ENCODE results near the gene UBE2R2.

- no peak for TF ChIP-seq RCOR1 (conservative IDR thresholded peaks at IDR 0.05; ENCODE audit: low read depth, low read length)
- no peak for TF ChIP-seq HDAC6 (IDR thresholded peaks at IDR 0.05; ENCODE audit: unreplicated experiment)
These were observed 133.4 kb downstream of the UBE2R2 start for GRCh38 chr9:33950371-33950770.

Measured in GM12878 (cell line).